Right atrium auricular region (tissue), 2 donors: ENCODE measurements around the gene KRTAP9-3. TPM values are rescaled to one million over a fixed set of nuclear protein-coding genes. Genes with fewer than 3 reads are reported as not detected.

Experiments used
- DNase-seq: peaks from one replicate; pipeline ENCODE4 v3.0.0-alpha.2; 2019; ENCODE audit warnings: low spot score
- H3K27ac ChIP-seq, 2 donors: fragments of 200-600 bp; sonication (generic); 1 replicate in 1 of 2; 2 replicates in 1 of 2; pipeline ENCODE4 v1.5.1; 2016 to 2019
- H3K27me3 ChIP-seq, 2 donors: fragments of 200-600 bp; sonication (generic); one replicate each; pipeline versions ENCODE4 v1.5.1 to v1.6.0; 2017 to 2019
- H3K36me3 ChIP-seq: fragments of 200-600 bp; sonication (generic); one replicate; pipeline ENCODE4 v1.5.1; 2016
- H3K4me1 ChIP-seq, 2 donors: fragments of 200-600 bp; sonication (generic); one replicate each; pipeline versions ENCODE4 v1.5.1 to v1.6.0; 2017 to 2019
- H3K4me3 ChIP-seq, 2 donors: fragments of 200-600 bp; sonication (generic); 1 replicate in 1 of 2; 2 replicates in 1 of 2; pipeline ENCODE4 v1.5.1; 2017 to 2019; ENCODE audit warnings: mild to moderate bottlenecking in 1 of 2, moderate library complexity in 1 of 2
- H3K9me3 ChIP-seq, 2 donors: fragments of 200-600 bp; sonication (generic); one replicate each; pipeline ENCODE4 v1.5.1; 2019
- CTCF ChIP-seq, 2 donors: fragments of 200-600 bp; sonication (generic); IDR thresholded peaks; one replicate each; pipeline ENCODE4 v1.5.1; 2019; ENCODE audit warnings: antibody characterized with exemption in 2 of 2
- total RNA-seq, 2 donors: library from RNA; depleted of rRNA; stranded (reverse); fragments of >200 nt; gene quantifications; one replicate each; pipeline ENCODE4 v1.1.0, GENCODE V29; 2016

Gene KRTAP9-3
- total RNA-seq, 2 donors from 2014 or later = not detected

- H3K9me3 ChIP-seq = no peaks in the 10 kb centered on the region
- no peak overlapping the region for H3K27ac ChIP-seq
- H3K36me3 ChIP-seq = no peaks in the 10 kb centered on the region
- no peaks in the 10 kb centered on the region for H3K4me1 ChIP-seq
- H3K27me3 ChIP-seq = no peaks in the 10 kb centered on the region
- no peak for TF ChIP-seq CTCF (IDR thresholded peaks at IDR 0.05)
- DNase-seq = no peak
- H3K4me3 ChIP-seq = no peak overlapping the region
Observed at GRCh38 chr17:41278176-41278955, 46.1 kb downstream of the KRTAP9-3 start.

Other genes with a start within 250 kb of the KRTAP9-3 start
- not detected for gene KRT40, start 248.1 kb upstream of the KRTAP9-3 start, total RNA-seq
- not detected for gene KRTAP3-3, start 238.3 kb upstream of the KRTAP9-3 start, total RNA-seq
- not detected for gene KRTAP3-2, start 232.5 kb upstream of the KRTAP9-3 start, total RNA-seq
- not detected for gene KRTAP3-1, start 223.3 kb upstream of the KRTAP9-3 start, total RNA-seq
- gene KRTAP1-5, start 205.2 kb upstream of the KRTAP9-3 start, total RNA-seq = not detected
- not detected for gene KRTAP1-4, start 202.3 kb upstream of the KRTAP9-3 start, total RNA-seq
- gene KRTAP1-3, start 197.6 kb upstream of the KRTAP9-3 start, total RNA-seq = under 1 TPM in 1 of 2 donors, not detected in 1; 0.39 TPM
- not detected for gene KRTAP1-1, start 191.0 kb upstream of the KRTAP9-3 start, total RNA-seq
- not detected for gene KRTAP2-1, start 185.1 kb upstream of the KRTAP9-3 start, total RNA-seq
- gene KRTAP2-2, start 177.2 kb upstream of the KRTAP9-3 start, total RNA-seq = not detected
- gene KRTAP2-3, start 172.3 kb upstream of the KRTAP9-3 start, total RNA-seq = not detected
- gene KRTAP2-4, start 166.6 kb upstream of the KRTAP9-3 start, total RNA-seq = not detected
- gene KRTAP4-7, start 148.3 kb upstream of the KRTAP9-3 start, total RNA-seq = not detected
- gene KRTAP4-8, start 134.3 kb upstream of the KRTAP9-3 start, total RNA-seq = not detected
- not detected for gene KRTAP4-16, start 130.2 kb upstream of the KRTAP9-3 start, total RNA-seq
- gene KRTAP4-9, start 127.1 kb upstream of the KRTAP9-3 start, total RNA-seq = not detected
- not detected for gene KRTAP4-11, start 114.1 kb upstream of the KRTAP9-3 start, total RNA-seq
- gene KRTAP4-12, start 108.3 kb upstream of the KRTAP9-3 start, total RNA-seq = not detected
- gene KRTAP4-6, start 91.9 kb upstream of the KRTAP9-3 start, total RNA-seq = not detected
- not detected for gene KRTAP4-5, start 82.6 kb upstream of the KRTAP9-3 start, total RNA-seq
- gene KRTAP4-4, start 71.7 kb upstream of the KRTAP9-3 start, total RNA-seq = not detected
- not detected for gene KRTAP4-3, start 64.2 kb upstream of the KRTAP9-3 start, total RNA-seq
- not detected for gene KRTAP4-2, start 54.2 kb upstream of the KRTAP9-3 start, total RNA-seq
- gene KRTAP4-1, start 47.5 kb upstream of the KRTAP9-3 start, total RNA-seq = not detected
- not detected for gene KRTAP9-1, start 42.6 kb upstream of the KRTAP9-3 start, total RNA-seq
- not detected for gene KRTAP9-2, start 5.8 kb upstream of the KRTAP9-3 start, total RNA-seq
- not detected for gene KRTAP9-8, start 5.5 kb downstream of the KRTAP9-3 start, total RNA-seq
- not detected for gene KRTAP9-4, start 17.2 kb downstream of the KRTAP9-3 start, total RNA-seq
- gene KRTAP9-9, start 22.9 kb downstream of the KRTAP9-3 start, total RNA-seq = not detected
- not detected for gene KRTAP9-6, start 32.9 kb downstream of the KRTAP9-3 start, total RNA-seq
- gene KRTAP9-7, start 43.2 kb downstream of the KRTAP9-3 start, total RNA-seq = not detected
- not detected for gene KRTAP29-1, start 70.4 kb downstream of the KRTAP9-3 start, total RNA-seq
- not detected for gene KRTAP16-1, start 76.9 kb downstream of the KRTAP9-3 start, total RNA-seq
- not detected for gene KRTAP17-1, start 83.3 kb downstream of the KRTAP9-3 start, total RNA-seq
- gene KRT33A, start 118.4 kb downstream of the KRTAP9-3 start, total RNA-seq = not detected
- gene KRT33B, start 137.4 kb downstream of the KRTAP9-3 start, total RNA-seq = not detected
- not detected for gene KRT34, start 149.9 kb downstream of the KRTAP9-3 start, total RNA-seq
- not detected for gene KRT31, start 165.2 kb downstream of the KRTAP9-3 start, total RNA-seq
- gene KRT37, start 192.1 kb downstream of the KRTAP9-3 start, total RNA-seq = not detected
- gene KRT38, start 208.5 kb downstream of the KRTAP9-3 start, total RNA-seq = not detected
- gene KRT32, start 234.9 kb downstream of the KRTAP9-3 start, total RNA-seq = not detected
- not detected for gene KRT35, start 248.7 kb downstream of the KRTAP9-3 start, total RNA-seq